MM.1S (cell line): Measurements from ENCODE around the gene FREM1.
A peak's percentile ranks its signal among the peaks of the same experiment; 100 is the strongest.

Experiments
- DNase-seq: peaks from one replicate; pipeline ENCODE4 v3.0.0-alpha.2; 2015
- H2AFZ ChIP-seq: fragments of 300-600 bp; sonication (generic); 2 replicates; pipeline ENCODE4 v1.6.0; 2016; ENCODE audit warnings: antibody characterized with exemption, low read length
- H3F3A ChIP-seq: fragments of 300-600 bp; sonication (generic); 2 replicates; pipeline ENCODE4 v1.6.1; 2016; ENCODE audit warnings: mild to moderate bottlenecking, antibody characterized with exemption, low read length, moderate library complexity, mixed read lengths; ENCODE audit not compliant: insufficient read depth
- H3K27ac ChIP-seq: fragments of 300-600 bp; sonication (generic); 2 replicates; pipeline ENCODE4 v1.5.1; 2016; ENCODE audit warnings: mild to moderate bottlenecking, low read length
- H3K27me3 ChIP-seq: fragments of 300-600 bp; sonication (generic); replicated peaks from 2 replicates; pipeline ENCODE4 v1.6.0; 2016; ENCODE audit warnings: low read length; ENCODE audit not compliant: insufficient read depth
- H3K36me3 ChIP-seq: fragments of 300-600 bp; sonication (generic); replicated peaks from 2 replicates; pipeline ENCODE4 v1.6.1; 2016; ENCODE audit warnings: mild to moderate bottlenecking, low read length, mixed read lengths; ENCODE audit not compliant: insufficient read depth
- H3K4me1 ChIP-seq: fragments of 300-600 bp; sonication (generic); 2 replicates; pipeline ENCODE4 v1.6.1; 2016; ENCODE audit warnings: low read length, mixed read lengths
- H3K4me2 ChIP-seq: fragments of 300-600 bp; sonication (generic); 2 replicates; pipeline ENCODE4 v1.6.0; 2016; ENCODE audit warnings: low read depth, low read length
- H3K4me3 ChIP-seq: fragments of 300-600 bp; sonication (generic); 2 replicates; pipeline ENCODE4 v1.5.1; 2016; ENCODE audit warnings: low read length, mixed read lengths
- H3K79me2 ChIP-seq: fragments of 300-600 bp; sonication (generic); 2 replicates; pipeline ENCODE4 v1.6.1; 2016; ENCODE audit warnings: mixed run types, low read length, mixed read lengths
- H3K9ac ChIP-seq: fragments of 300-600 bp; sonication (generic); 2 replicates; pipeline ENCODE4 v1.6.1; 2016; ENCODE audit warnings: low read length, mixed read lengths
- H3K9me2 ChIP-seq: fragments of 300-600 bp; sonication (generic); replicated peaks from 2 replicates; pipeline ENCODE4 v1.6.1; 2016; ENCODE audit warnings: mild to moderate bottlenecking, low read length, mixed read lengths; ENCODE audit not compliant: insufficient read depth
- H3K9me3 ChIP-seq: fragments of 300-600 bp; sonication (generic); replicated peaks from 2 replicates; pipeline ENCODE4 v1.6.1; 2016; ENCODE audit warnings: mild to moderate bottlenecking, low read length, mixed read lengths; ENCODE audit not compliant: insufficient read depth
- H4K20me1 ChIP-seq: fragments of 300-600 bp; sonication (generic); 2 replicates; pipeline ENCODE4 v1.6.1; 2016; ENCODE audit warnings: mild to moderate bottlenecking, low read length, moderate library complexity, mixed read lengths; ENCODE audit not compliant: insufficient read depth
- EZH2 ChIP-seq: fragments of 300-600 bp; sonication (generic); optimal IDR thresholded peaks from 2 replicates; pipeline ENCODE3; 2017; ENCODE audit warnings: low read depth, mild to moderate bottlenecking, antibody characterized with exemption, low read length, mixed read lengths
- EZH2phosphoT487 ChIP-seq: fragments of 300-600 bp; sonication (generic); IDR thresholded peaks from 2 replicates; pipeline ENCODE4 v1.6.1; 2018; ENCODE audit warnings: antibody characterized with exemption, low read length
- TF ChIP-seq, protein P1 (sequence below): fragments of 300-600 bp; sonication (generic); IDR thresholded peaks from 2 replicates; pipeline ENCODE4 v1.5.1; 2016; ENCODE audit warnings: antibody characterized with exemption, low read length, mixed read lengths

Gene FREM1

GRCh38 chr9:14775917-14776316, 134.3 kb downstream of the FREM1 start:
- no peaks in the 10 kb centered on the region for H3K27me3 ChIP-seq
- no peak overlapping the region for H3K9ac ChIP-seq
- H3K79me2 ChIP-seq = no peaks in the 10 kb centered on the region
- no peaks in the 10 kb centered on the region for H3F3A ChIP-seq
- H3K4me3 ChIP-seq = no peak overlapping the region
- H3K36me3 ChIP-seq = no peaks in the 10 kb centered on the region
- H3K9me2 ChIP-seq = no peaks in the 10 kb centered on the region
- TF ChIP-seq, protein P1, sequence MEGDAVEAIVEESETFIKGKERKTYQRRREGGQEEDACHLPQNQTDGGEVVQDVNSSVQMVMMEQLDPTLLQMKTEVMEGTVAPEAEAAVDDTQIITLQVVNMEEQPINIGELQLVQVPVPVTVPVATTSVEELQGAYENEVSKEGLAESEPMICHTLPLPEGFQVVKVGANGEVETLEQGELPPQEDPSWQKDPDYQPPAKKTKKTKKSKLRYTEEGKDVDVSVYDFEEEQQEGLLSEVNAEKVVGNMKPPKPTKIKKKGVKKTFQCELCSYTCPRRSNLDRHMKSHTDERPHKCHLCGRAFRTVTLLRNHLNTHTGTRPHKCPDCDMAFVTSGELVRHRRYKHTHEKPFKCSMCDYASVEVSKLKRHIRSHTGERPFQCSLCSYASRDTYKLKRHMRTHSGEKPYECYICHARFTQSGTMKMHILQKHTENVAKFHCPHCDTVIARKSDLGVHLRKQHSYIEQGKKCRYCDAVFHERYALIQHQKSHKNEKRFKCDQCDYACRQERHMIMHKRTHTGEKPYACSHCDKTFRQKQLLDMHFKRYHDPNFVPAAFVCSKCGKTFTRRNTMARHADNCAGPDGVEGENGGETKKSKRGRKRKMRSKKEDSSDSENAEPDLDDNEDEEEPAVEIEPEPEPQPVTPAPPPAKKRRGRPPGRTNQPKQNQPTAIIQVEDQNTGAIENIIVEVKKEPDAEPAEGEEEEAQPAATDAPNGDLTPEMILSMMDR = no peak
- TF ChIP-seq EZH2phosphoT487 = no peak
- H3K4me1 ChIP-seq = no peaks in the 10 kb centered on the region
- no peaks in the 10 kb centered on the region for H4K20me1 ChIP-seq
- no peak overlapping the region for H3K4me2 ChIP-seq
- no peaks in the 10 kb centered on the region for H3K9me3 ChIP-seq
- DNase-seq = no peak
- H3K27ac ChIP-seq = no peak overlapping the region
- no peak overlapping the region for H2AFZ ChIP-seq

DNA sequence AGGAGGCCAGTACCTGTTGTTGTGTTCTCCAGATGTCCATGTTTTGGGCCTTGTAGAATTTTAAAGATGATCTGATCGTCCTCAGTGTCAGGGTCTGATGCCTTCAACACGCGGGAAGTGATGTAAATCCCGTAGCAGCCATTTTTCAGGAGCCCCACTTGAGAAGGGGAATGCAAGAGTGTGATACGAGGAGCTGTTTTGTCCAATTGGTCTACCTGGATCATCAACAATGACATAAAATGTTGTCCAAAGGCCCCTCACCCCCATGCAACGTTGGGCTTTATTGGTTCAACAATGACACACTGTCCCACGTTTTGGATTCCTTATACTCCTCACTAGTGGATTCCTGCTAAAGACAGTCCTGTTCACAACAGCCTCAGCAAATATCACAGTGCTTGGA, 139.6 kb downstream of the FREM1 start:
- DNase-seq = no peak
- Histone ChIP-seq H3K4me2 (no peak overlapping the region), H3K4me1 (no peaks in the 10 kb centered on the region), H3K27ac (no peak overlapping the region), H4K20me1 (no peaks in the 10 kb centered on the region), H3K27me3 (no peaks in the 10 kb centered on the region), H3K9ac (no peak overlapping the region), H3F3A (no peaks in the 10 kb centered on the region), H3K36me3 (no peaks in the 10 kb centered on the region), H2AFZ (no peak overlapping the region), H3K9me3 (no peaks in the 10 kb centered on the region), H3K4me3 (no peak overlapping the region), H3K79me2 (no peaks in the 10 kb centered on the region), H3K9me2 (no peaks in the 10 kb centered on the region)
- TF ChIP-seq EZH2 = no peak

GRCh38 chr9:14769230-14769571, 141.0 kb downstream of the FREM1 start:
- H3K79me2 ChIP-seq = no peaks in the 10 kb centered on the region
- no peaks in the 10 kb centered on the region for H3K36me3 ChIP-seq
- TF ChIP-seq EZH2 = no peak
- TF ChIP-seq, protein P1 = no peak
- TF ChIP-seq EZH2phosphoT487 = no peak
- H3K4me3 ChIP-seq = no peak overlapping the region
- H3K9me2 ChIP-seq = no peaks in the 10 kb centered on the region
- H3F3A ChIP-seq = no peaks in the 10 kb centered on the region
- H2AFZ ChIP-seq = no peak overlapping the region
- H3K9ac ChIP-seq = no peak overlapping the region
- no peaks in the 10 kb centered on the region for H3K9me3 ChIP-seq
- no peaks in the 10 kb centered on the region for H3K27me3 ChIP-seq
- no peaks in the 10 kb centered on the region for H3K4me1 ChIP-seq
- H3K27ac ChIP-seq = no peak overlapping the region
- H3K4me2 ChIP-seq = no peak overlapping the region
- H4K20me1 ChIP-seq = no peaks in the 10 kb centered on the region
- no peak for DNase-seq

DNA sequence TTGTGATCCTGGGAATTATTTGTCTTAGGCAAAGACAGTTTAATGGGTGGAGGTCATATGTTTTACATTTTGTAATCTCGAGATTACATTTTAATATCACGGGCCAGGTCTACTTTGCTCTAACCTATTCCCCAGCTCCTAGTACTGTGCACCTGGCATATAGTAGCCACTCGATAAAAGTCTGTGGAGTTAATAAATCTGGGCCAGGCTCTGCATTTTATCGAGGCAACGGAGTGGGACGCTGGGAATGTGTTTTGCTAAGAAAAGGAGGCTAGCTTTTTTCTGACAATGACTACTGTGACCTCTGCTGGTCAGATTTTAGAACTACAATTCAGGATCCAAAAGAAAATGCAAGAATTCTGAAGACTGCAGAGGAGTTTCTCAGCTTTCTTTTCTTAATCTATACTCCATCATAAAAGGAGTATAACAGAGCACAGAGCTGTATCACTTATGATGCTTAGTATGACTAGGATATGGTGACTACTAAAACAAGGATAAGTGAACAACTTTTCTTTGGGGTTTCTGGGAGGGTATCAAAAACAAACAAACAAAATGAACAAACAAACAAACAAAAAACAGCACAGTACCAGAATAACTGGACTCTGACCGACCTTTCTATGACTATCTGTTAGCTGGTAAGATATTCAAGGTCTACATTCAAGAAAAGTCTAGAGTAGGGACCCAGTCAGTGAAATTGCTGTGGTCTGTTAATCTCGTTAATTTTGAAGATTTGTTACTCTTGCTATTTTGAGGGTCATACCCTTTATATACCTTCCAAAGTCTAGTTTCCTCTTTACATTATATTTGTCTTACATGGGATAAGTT, 141.6 kb downstream of the FREM1 start:
- Histone ChIP-seq H3K27ac (no peak overlapping the region), H4K20me1 (no peaks in the 10 kb centered on the region), H3K9ac (no peak overlapping the region), H3K4me1 (no peaks in the 10 kb centered on the region), H3K4me2 (0 out of 2 replicates have a peak overlapping the region, but pooled peaks have one; percentile 32), H3K9me3 (no peaks in the 10 kb centered on the region), H3K4me3 (no peak overlapping the region), H3K36me3 (no peaks in the 10 kb centered on the region), H3K79me2 (no peaks in the 10 kb centered on the region), H3K9me2 (no peaks in the 10 kb centered on the region), H2AFZ (no peak overlapping the region), H3F3A (no peaks in the 10 kb centered on the region), H3K27me3 (no peaks in the 10 kb centered on the region)
- DNase-seq = peak; percentile 21
- TF ChIP-seq, protein P1 = peak; percentile 56
- no peak for TF ChIP-seq EZH2
